Ovary (tissue), 9 donors: ENCODE measurements around the gene CUTA. TPM values are rescaled to one million over a fixed set of nuclear protein-coding genes. Genes with fewer than 3 reads are reported as not detected.
A peak's percentile ranks its signal among the peaks of the same experiment; 100 is the strongest.

Experiments
- DNase-seq, 5 donors: peaks; one replicate each; pipeline ENCODE4 v3.0.0-alpha.2; 2019 to 2020
- H3K27ac ChIP-seq, 2 donors: fragments of 200-600 bp; one replicate each; pipeline versions ENCODE4 v1.5.1 to v1.8.0; 2019 to 2022
- H3K27me3 ChIP-seq: fragments of 200-600 bp; one replicate; pipeline ENCODE4 v1.8.0; 2022
- H3K36me3 ChIP-seq: fragments of 200-600 bp; sonication (generic); one replicate; pipeline ENCODE4 v1.5.1; 2019
- H3K4me1 ChIP-seq: one replicate; pipeline ENCODE4 v1.8.1; 2013; ENCODE audit warnings: mild to moderate bottlenecking, moderate library complexity; ENCODE audit not compliant: insufficient read depth
- H3K4me3 ChIP-seq: fragments of 200-600 bp; sonication (generic); one replicate; pipeline ENCODE4 v1.5.1; 2017
- H3K9me3 ChIP-seq, 2 donors: fragments of 200-600 bp in 1 of 2; sonication (generic) in 1 of 2; one replicate each; pipeline versions ENCODE4 v1.5.1 to v1.8.1; 2013 to 2019; ENCODE audit warnings: mild to moderate bottlenecking in 1 of 2, moderate library complexity in 1 of 2
- CTCF ChIP-seq, 3 donors: fragments of 450-650 bp in 2 of 3; fragments of 200-600 bp in 1 of 3; IDR thresholded peaks; one replicate each; pipeline versions ENCODE4 v1.5.1 to v1.8.0; 2016 to 2022; ENCODE audit warnings: antibody characterized with exemption in 3 of 3, mild to moderate bottlenecking in 1 of 3
- EP300 ChIP-seq: sonication (generic); formaldehyde crosslinking; IDR thresholded peaks from one replicate; pipeline ENCODE4 v1.6.1; 2017; ENCODE audit warnings: antibody characterized with exemption
- POLR2A ChIP-seq: fragments of 450-650 bp; IDR thresholded peaks from one replicate; pipeline ENCODE4 v1.6.1; 2017; ENCODE audit warnings: antibody characterized with exemption, mild to moderate bottlenecking, moderate library complexity
- WGBS, 3 donors: extraction: QIAGEN DNeasy Blood & Tissue Kit in 1 of 3; methylation state at CpG; one replicate each; pipeline versions ENCODE4 v1.1.5 to v1.1.7; 2013 to 2017; 5-methylcytosine and 5-hydroxymethylcytosine counted together
- intact Hi-C, 4 donors: fragments of 100-400 bp; cut with DNase I; formaldehyde crosslinking; loops; one replicate each; pipeline versions ENCODE4 v1.11.0 to v1.15.1; 2022 to 2023
- polyA plus RNA-seq, 2 donors: library from polyadenylated mRNA; stranded (reverse); fragments of 200-250 nt in 1 of 2; fragments of 350-450 nt in 1 of 2; fragmentation: Illumina TruSeq in 1 of 2; extraction: RNeasy Lipid Tissue Mini Kit (QIAGEN cat#74804) in 1 of 2; gene quantifications; one replicate each; pipeline ENCODE4 v1.2.3, GENCODE V29; 2013 to 2014
- total RNA-seq, 7 donors: library from RNA; depleted of rRNA in 2 of 7; stranded (reverse); fragments of >200 nt in 2 of 7; fragmentation: NEBNext Ultra II Directional in 3 of 7; extraction: Animal tissue kit (Norgen Biotek cat#: 25700) in 3 of 7; gene quantifications; one replicate each; pipeline versions ENCODE4 v1.1.0 to v1.2.4, GENCODE V29; 2016 to 2023
- donor health status: DM: no; HTN: no; CAD: no; lungs with moderate emphysema.
- donor health status: DM: no; HTN: no; CAD: no.
- donor health status: Bipolar disorder and iron deficiency.
- donor health status: DM: yes; HTN: yes; CAD: no.
- donor health status: DM: no; HTN: no; CAD: no.
- donor health status: DM: yes; HTN: yes; CAD: no.

Gene CUTA
- total and polyA plus RNA-seq, 9 donors = 125 to 250 (median 177) TPM

- no peak overlapping the region for H3K4me3 ChIP-seq
- no peaks in the 10 kb centered on the region for H3K27me3 ChIP-seq
- DNase-seq = peak; percentile 46 to 69 (median 66)
- no peaks in the 10 kb centered on the region for H3K9me3 ChIP-seq
- no peak for TF ChIP-seq CTCF (IDR thresholded peaks at IDR 0.05)
- TF ChIP-seq POLR2A = no peak
- TF ChIP-seq EP300 = no peak
- WGBS, 3 donors = 12 to 16% (median 14%) methylated on average over 16 of the region's 17 CpGs
- H3K4me1 ChIP-seq = peaks cover 16% of the 10 kb centered on the region
- intact Hi-C loops = no loop called here
- H3K36me3 ChIP-seq = no peaks in the 10 kb centered on the region
- peak overlapping the region; percentile 53 to 67 for H3K27ac ChIP-seq
Measured at GRCh38 chr6:33433544-33434191, 15.8 kb upstream of the CUTA start.

DNA sequence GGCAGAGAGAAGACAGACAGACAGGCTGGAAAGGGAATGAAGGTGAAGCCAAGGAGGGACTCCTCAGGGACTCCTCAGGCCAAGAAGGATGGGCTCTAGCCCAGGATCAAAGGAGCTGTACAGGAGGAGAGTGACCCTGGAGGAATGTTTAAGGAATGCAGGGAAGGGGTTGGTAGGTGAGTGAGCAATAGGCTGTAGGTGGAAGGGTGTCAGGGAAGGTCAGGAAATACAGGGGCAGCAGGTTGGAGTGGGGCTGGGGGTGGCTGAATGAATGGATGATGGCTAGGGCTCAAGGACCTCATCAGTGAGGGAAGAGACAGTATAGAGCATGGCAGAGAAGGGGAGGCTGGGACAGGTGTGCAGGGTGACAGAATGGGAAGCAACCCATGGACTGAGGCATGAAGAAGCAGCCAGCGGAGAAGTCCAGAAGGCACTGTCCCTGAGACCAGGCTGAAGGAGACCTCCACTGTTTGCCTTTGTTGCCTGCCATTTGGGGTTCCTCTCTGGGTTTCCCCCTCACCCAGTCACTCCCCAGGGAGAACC lies 15.2 kb upstream of the CUTA start:
- Histone ChIP-seq H3K4me3 (no peak overlapping the region), H3K27me3 (no peaks in the 10 kb centered on the region), H3K4me1 (peaks cover 21% of the 10 kb centered on the region), H3K9me3 (no peaks in the 10 kb centered on the region), H3K27ac (peak overlapping the region; percentile 53 to 67), H3K36me3 (no peaks in the 10 kb centered on the region)
- intact Hi-C loops = no loop called here
- WGBS, 3 donors = 90 to 100% (median 95%) methylated on average over 1 of the region's 1 CpG
- TF ChIP-seq EP300 = no peak
- no peak for TF ChIP-seq POLR2A
- no peak for TF ChIP-seq CTCF (IDR thresholded peaks at IDR 0.05)
- DNase-seq = peak in 1 of 5 donors; percentile 17

- Histone ChIP-seq H3K4me1 (peaks cover 21% of the 10 kb centered on the region), H3K27me3 (no peaks in the 10 kb centered on the region), H3K36me3 (no peaks in the 10 kb centered on the region), H3K4me3 (no peak overlapping the region), H3K27ac (peak overlapping the region; percentile 53 to 67), H3K9me3 (no peaks in the 10 kb centered on the region)
- DNase-seq = peak in 1 of 5 donors; percentile 24
- intact Hi-C loops = no loop called here
- 69 to 74% (median 71%) methylated on average over 10 of the region's 10 CpGs for WGBS, 3 donors
- TF ChIP-seq EP300 = no peak
- TF ChIP-seq CTCF (IDR thresholded peaks at IDR 0.05) = no peak
- no peak for TF ChIP-seq POLR2A
Measured at GRCh38 chr6:33432546-33432945, 14.6 kb upstream of the CUTA start.

DNA sequence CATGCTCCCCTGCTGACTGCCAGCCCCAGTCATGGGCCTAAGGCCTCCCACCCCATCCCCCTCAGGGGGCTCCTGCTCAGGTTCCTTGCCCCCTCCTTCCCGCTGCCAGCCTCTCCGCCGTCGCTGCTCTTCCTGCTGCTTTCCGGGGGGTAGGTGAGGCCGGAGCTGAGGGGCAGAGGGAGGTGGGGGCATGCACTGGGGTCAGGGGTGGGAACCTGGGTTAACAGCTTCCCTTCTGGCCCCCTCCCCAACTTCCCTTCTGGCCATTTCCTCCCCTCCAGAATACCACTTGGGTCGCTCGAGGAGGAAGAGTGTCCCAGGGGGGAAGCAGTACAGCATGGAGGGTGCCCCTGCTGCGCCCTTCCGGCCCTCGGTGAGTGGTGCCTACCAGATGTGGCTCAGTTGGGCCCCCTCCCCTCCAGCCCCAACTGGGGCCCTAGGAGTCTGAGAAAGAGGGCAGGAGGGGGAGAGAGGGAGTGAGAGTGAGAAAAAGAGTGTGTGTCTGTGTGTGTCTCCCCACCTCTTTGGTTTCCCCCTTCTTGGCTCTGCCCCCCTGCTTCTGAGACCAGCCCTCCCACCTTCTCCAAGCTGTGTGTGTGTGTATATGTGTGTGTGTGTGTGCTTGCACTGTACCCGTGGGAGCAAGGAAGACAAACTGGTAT lies 14.1 kb upstream of the CUTA start:
- no peak for TF ChIP-seq EP300
- TF ChIP-seq POLR2A = no peak
- TF ChIP-seq CTCF (IDR thresholded peaks at IDR 0.05) = no peak
- H3K27ac ChIP-seq = peak overlapping the region in 1 of 2 donors; percentile 27
- peaks cover 21% of the 10 kb centered on the region for H3K4me1 ChIP-seq

More for the DNA sequence above, 14.1 kb upstream of the CUTA start:
- H3K36me3 ChIP-seq = no peaks in the 10 kb centered on the region
- no peak for DNase-seq
- no peak overlapping the region for H3K4me3 ChIP-seq
- H3K9me3 ChIP-seq = no peaks in the 10 kb centered on the region
- 60 to 69% (median 68%) methylated on average over 12 of the region's 12 CpGs for WGBS, 3 donors
- intact Hi-C loops = no loop called here
- no peaks in the 10 kb centered on the region for H3K27me3 ChIP-seq
